BE2C (cell line): ENCODE results near the gene ZMIZ2.
A peak's percentile ranks its signal among the peaks of the same experiment; 100 is the strongest.

Experiments used
- DNase-seq: peaks from one replicate; pipeline ENCODE4 v3.0.0-alpha.2; 2020
- H3K27me3 ChIP-seq: fragments of 250-450 bp; sonication (Bioruptor Pico); 2 replicates; pipeline ENCODE4 v1.5.1; 2020; ENCODE audit warnings: mild to moderate bottlenecking
- H3K36me3 ChIP-seq: fragments of 250-450 bp; sonication (Bioruptor Pico); 2 replicates; pipeline ENCODE4 v1.5.1; 2020; ENCODE audit warnings: mild to moderate bottlenecking
- H3K4me1 ChIP-seq: fragments of 250-450 bp; sonication (Bioruptor Pico); 2 replicates; pipeline ENCODE4 v1.5.1; 2020
- H3K4me3 ChIP-seq: 2 replicates; pipeline ENCODE4 v1.5.1; 2011; ENCODE audit warnings: low read depth, low read length
- H3K9me3 ChIP-seq: fragments of 250-450 bp; sonication (Bioruptor Pico); 2 replicates; pipeline ENCODE4 v1.5.1; 2020
- CTCF ChIP-seq: IDR thresholded peaks from 2 replicates; pipeline ENCODE4 v1.5.1; 2012; ENCODE audit warnings: mild to moderate bottlenecking, low read depth, low read length

ZMIZ2 gene

GRCh38 chr7:44748948-44749731, 493 bp downstream of the ZMIZ2 start:
- TF ChIP-seq CTCF: no peak
- H3K27me3 ChIP-seq: no peaks in the 10 kb centered on the region
- peak overlapping the region; percentile 79 for H3K4me3 ChIP-seq
- no peak for DNase-seq
- H3K36me3 ChIP-seq: peaks cover 11% of the 10 kb centered on the region
- H3K9me3 ChIP-seq: no peaks in the 10 kb centered on the region; the same call in 1 of the 2 replicates
- H3K4me1 ChIP-seq: peaks cover 14% of the 10 kb centered on the region

- Histone ChIP-seq H3K36me3 (peaks cover 11% of the 10 kb centered on the region), H3K4me3 (peak overlapping the region; percentile 79), H3K27me3 (no peaks in the 10 kb centered on the region), H3K4me1 (peaks cover 14% of the 10 kb centered on the region), H3K9me3 (no peaks in the 10 kb centered on the region; the same call in 1 of the 2 replicates)
- no peak for TF ChIP-seq CTCF
- no peak for DNase-seq
Measured at GRCh38 chr7:44749992-44750391, 1.3 kb downstream of the ZMIZ2 start.

- DNase-seq: no peak
- Histone ChIP-seq H3K4me3 (no peak overlapping the region), H3K4me1 (peaks cover 14% of the 10 kb centered on the region), H3K36me3 (peaks cover 11% of the 10 kb centered on the region), H3K9me3 (no peaks in the 10 kb centered on the region; the same call in 1 of the 2 replicates), H3K27me3 (no peaks in the 10 kb centered on the region)
- TF ChIP-seq CTCF: no peak
Measured at GRCh38 chr7:44750424-44750823, 1.8 kb downstream of the ZMIZ2 start.

GRCh38 chr7:44750921-44751571, 2.4 kb downstream of the ZMIZ2 start:
- no peak for TF ChIP-seq CTCF
- H3K36me3 ChIP-seq: peaks cover 11% of the 10 kb centered on the region
- no peak for DNase-seq
- no peaks in the 10 kb centered on the region for H3K27me3 ChIP-seq
- peaks cover 14% of the 10 kb centered on the region for H3K4me1 ChIP-seq
- no peak overlapping the region for H3K4me3 ChIP-seq
- H3K9me3 ChIP-seq: no peaks in the 10 kb centered on the region; the same call in 1 of the 2 replicates

GRCh38 chr7:44752822-44753221, 4.2 kb downstream of the ZMIZ2 start:
- no peak overlapping the region for H3K4me3 ChIP-seq
- H3K27me3 ChIP-seq: no peaks in the 10 kb centered on the region
- no peak for DNase-seq
- H3K36me3 ChIP-seq: peaks cover 11% of the 10 kb centered on the region
- no peak for TF ChIP-seq CTCF
- peaks cover 14% of the 10 kb centered on the region for H3K4me1 ChIP-seq
- no peaks in the 10 kb centered on the region; the same call in 1 of the 2 replicates for H3K9me3 ChIP-seq
